ENCODE data around the gene GLIS1. TPM values are rescaled to one million over a fixed set of nuclear protein-coding genes. Genes with fewer than 3 reads are reported as not detected.

The GLIS1 gene
- total RNA-seq, 2 donors from 2014 or later = not detected

DNA sequence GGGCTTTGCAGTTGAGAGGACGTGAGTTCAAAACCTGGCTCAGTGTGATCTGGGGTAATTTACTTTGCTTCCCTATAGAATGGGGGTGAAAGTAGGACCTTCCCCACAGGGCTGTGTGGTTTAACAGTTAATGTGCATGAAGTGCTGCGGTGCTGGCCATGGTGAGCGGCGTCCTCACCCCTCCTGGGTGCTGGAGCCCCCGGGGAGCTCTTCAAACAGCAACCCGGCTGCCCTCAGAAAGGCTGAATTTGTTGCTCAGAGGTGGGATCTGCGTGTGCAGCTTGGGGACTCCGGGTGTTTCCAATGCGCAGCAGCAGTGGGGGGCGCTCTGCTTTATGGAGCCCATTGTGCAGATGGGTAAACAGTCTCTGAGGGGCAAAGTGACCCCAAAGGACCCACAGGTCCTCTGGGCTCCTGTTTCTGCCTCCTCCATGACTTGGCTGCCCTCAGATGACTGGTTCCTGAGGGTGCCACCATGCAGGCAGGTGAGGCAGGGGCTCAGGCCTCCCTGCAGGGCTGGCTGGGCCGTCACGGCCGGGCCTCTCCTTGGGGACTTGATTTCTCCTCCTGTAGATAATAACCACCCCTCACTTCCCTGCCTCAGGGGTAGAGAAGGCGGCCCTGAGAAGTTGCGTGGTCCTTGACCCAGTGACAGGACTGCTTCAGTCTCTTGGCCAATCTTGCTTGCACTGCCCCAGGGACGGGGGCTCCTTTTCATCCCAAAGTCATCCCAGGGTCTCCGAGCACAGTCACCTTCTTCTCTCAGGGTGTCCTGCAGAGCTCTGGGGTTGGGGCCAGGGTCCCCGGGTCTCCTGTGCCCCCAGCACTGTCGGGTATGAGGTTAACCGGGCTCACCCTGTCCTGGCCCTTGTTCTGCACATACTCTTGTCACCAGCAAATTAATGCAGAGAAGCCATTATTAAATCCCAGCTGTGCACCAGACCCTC is 239.4 kb downstream of the GLIS1 start:
- Mint-ChIP-seq H3K27me3 (peaks cover 0 to 5% of the 10 kb centered on the region in 2 donors), H3K36me3 (no peaks in the 10 kb centered on the region), H3K4me1 (ENCODE audit: low read depth in 2 of 2) (peaks cover 8% of the 10 kb centered on the region in 2 donors), H3K4me3 (no peak overlapping the region), H3K9me3 (no peaks in the 10 kb centered on the region), H3K27ac (no peak overlapping the region)
- no peak for ATAC-seq
- no peak for DNase-seq (ENCODE audit: low spot score)

DNA sequence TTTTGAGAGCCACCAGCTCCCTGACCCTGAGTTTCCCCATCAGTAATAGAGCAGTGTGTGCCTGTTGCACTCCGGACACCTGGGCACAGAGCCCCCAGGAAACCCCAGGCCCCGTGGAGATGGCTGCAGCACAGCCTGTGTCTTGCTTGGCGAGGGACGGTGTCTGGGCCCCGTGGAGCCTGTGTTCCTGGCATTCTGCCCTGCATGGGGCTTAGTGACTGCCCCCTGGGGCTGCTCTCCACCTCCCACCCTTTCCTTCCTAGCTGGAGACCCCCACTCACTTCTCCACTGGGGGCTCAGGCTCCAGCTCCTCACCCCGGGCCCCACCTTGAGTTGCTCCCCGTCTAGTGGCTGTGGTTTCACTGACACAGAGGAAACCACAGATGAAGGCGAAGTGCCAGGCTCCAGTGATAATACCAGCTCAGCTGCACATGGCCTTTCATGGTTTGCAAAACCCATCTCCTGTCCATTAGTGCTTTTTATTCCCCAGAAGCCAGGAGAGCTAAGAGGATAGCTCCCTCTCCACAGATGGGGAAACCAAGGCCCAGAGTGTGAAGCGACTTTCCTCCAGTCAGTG is 240.3 kb downstream of the GLIS1 start:
- DNase-seq (ENCODE audit: low spot score) = no peak
- Mint-ChIP-seq H3K27me3 (peaks cover 0 to 5% of the 10 kb centered on the region in 2 donors), H3K9me3 (no peaks in the 10 kb centered on the region), H3K36me3 (no peaks in the 10 kb centered on the region), H3K4me1 (ENCODE audit: low read depth in 2 of 2) (peaks cover 8% of the 10 kb centered on the region in 2 donors), H3K4me3 (no peak overlapping the region), H3K27ac (no peak overlapping the region)
- ATAC-seq = peak in 1 of 2 donors; percentile 28

- Mint-ChIP-seq H3K4me3 (no peak overlapping the region), H3K27me3 (peaks cover 0 to 12% of the 10 kb centered on the region in 2 donors), H3K36me3 (no peaks in the 10 kb centered on the region), H3K4me1 (ENCODE audit: low read depth in 2 of 2) (peaks cover 8% of the 10 kb centered on the region in 2 donors), H3K9me3 (no peaks in the 10 kb centered on the region), H3K27ac (no peak overlapping the region)
- ATAC-seq = no peak
- DNase-seq (ENCODE audit: low spot score) = no peak
These were observed 243.2 kb downstream of the GLIS1 start for GRCh38 chr1:53495633-53496345.

DNA sequence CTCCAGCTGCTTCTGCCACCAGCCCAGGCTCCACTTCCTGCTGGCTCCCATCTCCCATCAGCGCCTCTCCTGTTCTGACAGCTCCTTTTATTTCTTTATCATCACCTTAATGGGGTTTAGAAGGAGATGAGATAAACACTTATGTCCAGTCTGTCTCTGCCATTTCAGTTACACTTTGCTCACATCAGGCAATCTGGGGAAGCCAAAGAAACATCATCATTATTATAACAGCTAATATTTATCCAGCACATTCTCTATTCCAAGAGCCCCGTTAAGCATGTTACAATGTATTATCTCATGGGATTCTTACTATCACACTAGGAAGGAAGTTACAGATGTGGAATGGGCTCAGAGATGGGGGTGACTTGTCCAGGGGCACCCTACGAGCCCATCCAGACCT is 248.6 kb downstream of the GLIS1 start:
- Mint-ChIP-seq H3K9me3 (no peaks in the 10 kb centered on the region), H3K36me3 (no peaks in the 10 kb centered on the region), H3K27ac (no peak overlapping the region), H3K27me3 (peaks cover 29 to 34% of the 10 kb centered on the region in 2 donors), H3K4me3 (no peak overlapping the region), H3K4me1 (ENCODE audit: low read depth in 2 of 2) (no peaks in the 10 kb centered on the region)
- DNase-seq (ENCODE audit: low spot score) = no peak
- ATAC-seq = no peak

- H3K36me3 Mint-ChIP-seq = no peaks in the 10 kb centered on the region
- peaks cover 0 to 3% of the 10 kb centered on the region in 2 donors for H3K4me1 Mint-ChIP-seq (ENCODE audit: low read depth in 2 of 2)
- H3K9me3 Mint-ChIP-seq = no peaks in the 10 kb centered on the region
- ATAC-seq = peak in 1 of 2 donors; percentile 18
- DNase-seq (ENCODE audit: low spot score) = no peak
- no peak overlapping the region for H3K27ac Mint-ChIP-seq
- H3K27me3 Mint-ChIP-seq = peaks cover 29 to 39% of the 10 kb centered on the region in 2 donors
- no peak overlapping the region for H3K4me3 Mint-ChIP-seq
These were observed 252.5 kb downstream of the GLIS1 start for GRCh38 chr1:53486395-53487026.

DNA sequence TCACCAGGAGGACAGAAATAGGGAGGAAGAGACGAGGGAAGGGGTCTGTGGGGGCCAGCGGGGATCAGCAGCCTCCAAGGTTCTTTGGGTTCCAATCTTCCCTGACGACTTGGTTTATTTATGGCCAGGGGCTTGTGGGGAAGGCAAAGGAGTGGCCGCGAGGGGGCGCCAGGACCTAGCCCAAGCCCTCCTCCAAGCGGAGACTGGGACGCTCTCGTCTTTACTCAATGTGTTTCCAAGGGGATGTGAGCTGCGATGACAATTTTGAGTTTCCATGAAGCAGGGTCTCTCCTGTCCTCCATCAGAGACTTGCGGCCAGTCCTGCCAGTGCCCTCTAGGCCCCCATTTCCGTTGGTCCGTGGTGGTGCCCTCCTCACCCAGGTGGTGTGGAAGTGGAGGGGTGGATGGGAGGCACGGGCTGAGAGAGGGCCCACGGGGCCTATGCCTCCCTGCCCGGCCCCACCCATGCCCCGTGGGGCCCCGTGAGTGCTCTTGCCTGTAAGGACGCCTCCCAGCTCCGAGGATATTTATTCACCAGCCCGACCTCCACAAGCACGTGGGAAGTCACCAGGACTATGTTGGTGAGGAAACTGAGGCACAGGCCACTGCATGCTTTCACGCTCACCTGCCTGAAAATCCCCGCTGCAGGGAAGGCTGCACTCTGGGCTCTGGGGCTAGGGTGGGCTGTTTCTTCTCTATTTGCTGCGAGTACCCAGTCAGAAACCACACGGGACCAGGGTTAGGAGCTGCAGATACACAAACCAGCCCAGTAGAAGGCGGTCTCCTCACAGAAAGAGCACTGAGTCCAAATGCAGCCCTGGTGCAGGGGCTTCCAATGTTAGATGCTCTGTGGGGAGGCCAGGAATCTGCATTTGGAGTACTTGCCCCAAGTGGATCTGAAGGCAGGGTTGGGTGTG is 253.2 kb downstream of the GLIS1 start:
- Mint-ChIP-seq H3K4me1 (ENCODE audit: low read depth in 2 of 2) (peaks cover 0 to 3% of the 10 kb centered on the region in 2 donors), H3K27ac (no peak overlapping the region), H3K4me3 (no peak overlapping the region), H3K9me3 (no peaks in the 10 kb centered on the region), H3K36me3 (no peaks in the 10 kb centered on the region), H3K27me3 (peaks cover 32 to 38% of the 10 kb centered on the region in 2 donors)
- no peak for DNase-seq (ENCODE audit: low spot score)
- peak; percentile 68 to 72 for ATAC-seq

DNA sequence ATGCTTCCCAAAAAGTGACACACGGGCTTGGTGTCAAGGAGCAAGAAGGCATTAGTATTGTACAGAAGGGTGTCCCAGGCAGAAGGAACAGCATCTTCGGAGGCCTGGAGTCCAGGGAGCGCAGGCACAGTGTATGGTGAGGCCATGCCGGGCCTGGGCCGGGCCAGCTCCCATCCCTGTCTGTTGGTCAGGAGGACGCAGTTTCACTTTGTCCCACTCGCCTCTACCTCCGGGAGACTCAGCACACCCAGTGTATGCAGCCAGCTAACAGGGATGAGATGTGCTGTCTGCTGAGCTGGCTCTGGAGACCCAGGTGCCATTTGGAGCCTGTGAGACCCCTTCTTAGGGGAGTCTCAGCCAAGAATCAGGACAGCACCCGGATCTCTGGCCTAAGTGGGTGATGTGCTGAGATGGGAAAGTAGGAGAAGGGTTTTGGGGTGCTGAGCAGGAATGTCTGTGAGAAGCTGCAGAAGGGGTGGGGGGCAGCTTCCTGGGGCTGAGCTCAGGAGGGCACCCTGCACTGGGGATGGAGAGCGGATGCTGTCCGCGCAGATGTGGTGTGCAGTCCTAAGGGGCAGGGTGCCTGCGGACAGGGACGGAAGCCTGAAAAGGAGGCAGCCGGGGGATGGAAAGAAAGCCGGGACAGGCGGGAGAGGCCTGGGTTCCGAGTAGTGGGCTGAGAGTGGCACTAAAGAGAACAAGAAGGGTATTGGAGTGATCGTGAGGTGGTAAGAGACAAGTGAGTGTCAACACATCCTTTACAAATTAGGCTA is 254.1 kb downstream of the GLIS1 start:
- no peak for DNase-seq (ENCODE audit: low spot score)
- Mint-ChIP-seq H3K4me1 (ENCODE audit: low read depth in 2 of 2) (peaks cover 0 to 3% of the 10 kb centered on the region in 2 donors), H3K4me3 (no peak overlapping the region), H3K27me3 (peaks cover 36% of the 10 kb centered on the region in 2 donors), H3K36me3 (no peaks in the 10 kb centered on the region), H3K9me3 (no peaks in the 10 kb centered on the region), H3K27ac (no peak overlapping the region)
- ATAC-seq = no peak

GRCh38 chr1:53483656-53484055 is 255.3 kb downstream of the GLIS1 start:
- ATAC-seq (no peak), DNase-seq (ENCODE audit: low spot score) (no peak)
- peaks cover 28 to 31% of the 10 kb centered on the region in 2 donors for H3K27me3 Mint-ChIP-seq
- no peaks in the 10 kb centered on the region for H3K9me3 Mint-ChIP-seq
- no peak overlapping the region for H3K27ac Mint-ChIP-seq
- H3K4me3 Mint-ChIP-seq = no peak overlapping the region
- H3K4me1 Mint-ChIP-seq (ENCODE audit: low read depth in 2 of 2) = peaks cover 0 to 3% of the 10 kb centered on the region in 2 donors
- no peaks in the 10 kb centered on the region for H3K36me3 Mint-ChIP-seq

DNA sequence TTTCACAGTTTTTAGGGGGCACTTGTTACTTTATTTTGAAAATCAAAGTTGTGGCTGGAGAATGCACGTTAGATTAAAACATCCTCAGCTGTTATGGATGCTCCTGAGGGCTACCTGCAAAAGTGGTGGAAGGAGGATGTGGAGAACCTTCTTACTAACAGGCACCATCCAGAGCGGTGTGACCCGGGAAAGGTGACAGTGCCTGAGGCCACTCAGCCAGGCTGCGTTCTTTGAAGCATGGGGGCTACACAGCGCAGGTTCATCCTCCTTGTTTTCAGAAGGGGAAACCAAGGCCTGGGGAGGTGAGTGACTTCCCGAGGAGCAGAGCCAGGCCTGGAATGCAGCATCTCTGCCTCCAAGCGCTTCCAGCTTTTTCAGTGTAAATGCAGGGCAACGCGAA is 255.8 kb downstream of the GLIS1 start:
- Mint-ChIP-seq H3K4me3 (no peak overlapping the region), H3K27me3 (peaks cover 24 to 29% of the 10 kb centered on the region in 2 donors), H3K36me3 (no peaks in the 10 kb centered on the region), H3K9me3 (no peaks in the 10 kb centered on the region), H3K4me1 (ENCODE audit: low read depth in 2 of 2) (peaks cover 0 to 3% of the 10 kb centered on the region in 2 donors), H3K27ac (no peak overlapping the region)
- DNase-seq (ENCODE audit: low spot score) (peak; percentile 26), ATAC-seq (no peak)

GRCh38 chr1:53482441-53483153 is 256.4 kb downstream of the GLIS1 start:
- H3K27ac Mint-ChIP-seq = peak overlapping the region in 1 of 2 donors; percentile 62
- DNase-seq (ENCODE audit: low spot score) (no peak), ATAC-seq (no peak)
- H3K4me1 Mint-ChIP-seq (ENCODE audit: low read depth in 2 of 2) = peaks cover 0 to 3% of the 10 kb centered on the region in 2 donors
- H3K36me3 Mint-ChIP-seq = no peaks in the 10 kb centered on the region
- H3K9me3 Mint-ChIP-seq = no peaks in the 10 kb centered on the region
- H3K27me3 Mint-ChIP-seq = peaks cover 18 to 25% of the 10 kb centered on the region in 2 donors
- no peak overlapping the region for H3K4me3 Mint-ChIP-seq

DNA sequence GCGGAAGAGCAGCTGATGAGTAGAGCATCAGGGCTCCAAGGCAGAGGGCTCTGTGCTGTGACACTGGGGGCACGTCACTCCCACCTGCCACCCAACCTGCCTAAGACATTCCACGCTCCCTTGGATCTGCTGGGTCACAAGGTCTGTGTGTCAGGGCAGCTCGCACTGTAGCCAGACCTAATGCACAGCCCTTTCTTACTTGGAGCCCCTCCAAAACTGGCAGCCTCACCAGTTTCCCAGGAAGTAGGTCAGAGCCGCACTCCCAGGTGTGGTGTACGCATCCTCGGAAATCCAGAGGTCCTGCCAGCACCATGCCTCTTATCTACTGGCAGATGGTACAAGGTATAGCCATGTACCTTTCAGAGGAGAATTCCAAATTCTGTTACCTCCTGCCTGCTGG is 257.5 kb downstream of the GLIS1 start:
- Mint-ChIP-seq H3K27me3 (peaks cover 18 to 22% of the 10 kb centered on the region in 2 donors), H3K9me3 (no peaks in the 10 kb centered on the region), H3K4me3 (no peak overlapping the region), H3K4me1 (ENCODE audit: low read depth in 2 of 2) (peaks cover 0 to 3% of the 10 kb centered on the region in 2 donors), H3K27ac (no peak overlapping the region), H3K36me3 (no peaks in the 10 kb centered on the region)
- no peak for DNase-seq (ENCODE audit: low spot score)
- ATAC-seq = no peak

- ATAC-seq = no peak
- H3K27me3 Mint-ChIP-seq = peaks cover 17 to 21% of the 10 kb centered on the region in 2 donors
- no peaks in the 10 kb centered on the region for H3K9me3 Mint-ChIP-seq
- no peak overlapping the region for H3K27ac Mint-ChIP-seq
- DNase-seq (ENCODE audit: low spot score) = no peak
- peaks cover 0 to 3% of the 10 kb centered on the region in 2 donors for H3K4me1 Mint-ChIP-seq (ENCODE audit: low read depth in 2 of 2)
- H3K36me3 Mint-ChIP-seq = no peaks in the 10 kb centered on the region
- H3K4me3 Mint-ChIP-seq = no peak overlapping the region
These were observed 258.3 kb downstream of the GLIS1 start for GRCh38 chr1:53480678-53481077.

Data from natural killer cell treated with Interleukin-12 subunit alpha and Interleukin-12 subunit beta and Interleukin-15 and Interleukin-18, amount 100 ng/mL, for 72 hours (primary cell).